ENCODE results near the gene THRB. TPM values are rescaled to one million over a fixed set of nuclear protein-coding genes. Genes with fewer than 3 reads are reported as not detected.
A peak's percentile ranks its signal among the peaks of the same experiment; 100 is the strongest.

THRB gene
- total RNA-seq, 6 experiments from 2014 or later, result 14.5 to 29.5 (median 17.3) TPM

DNA sequence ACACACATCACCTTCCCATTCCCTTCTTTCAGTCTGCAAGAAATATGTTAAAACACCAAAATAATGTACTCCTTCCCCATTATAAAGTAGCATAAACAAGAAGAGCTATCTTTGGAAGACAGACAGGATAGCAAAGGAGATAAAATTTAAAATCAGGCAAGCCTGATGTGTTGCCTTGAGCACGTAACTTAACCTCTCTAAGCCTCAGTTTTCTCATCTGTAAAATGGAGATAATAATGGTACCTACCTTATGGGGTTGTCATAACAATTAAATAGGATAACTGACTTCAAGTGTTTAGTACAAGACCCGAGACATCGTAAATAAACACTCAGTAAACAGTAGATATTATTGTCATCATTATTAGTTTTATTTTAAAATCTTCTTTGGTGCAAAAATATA, 407.2 kb downstream of the THRB start:
- H3K4me3 ChIP-seq, result no peak overlapping the region
- H3K27me3 ChIP-seq, result no peaks in the 10 kb centered on the region
- intact Hi-C loops (cut with DNase I), result no loop called here
- WGBS (ENCODE audit: insufficient coverage, low coverage, low lambda C conversion rate, missing lambda C conversion rate), result 78% methylated on average over 3 of the region's 3 CpGs
- no peaks in the 10 kb centered on the region for H3K9me3 ChIP-seq
- TF ChIP-seq, protein P1, sequence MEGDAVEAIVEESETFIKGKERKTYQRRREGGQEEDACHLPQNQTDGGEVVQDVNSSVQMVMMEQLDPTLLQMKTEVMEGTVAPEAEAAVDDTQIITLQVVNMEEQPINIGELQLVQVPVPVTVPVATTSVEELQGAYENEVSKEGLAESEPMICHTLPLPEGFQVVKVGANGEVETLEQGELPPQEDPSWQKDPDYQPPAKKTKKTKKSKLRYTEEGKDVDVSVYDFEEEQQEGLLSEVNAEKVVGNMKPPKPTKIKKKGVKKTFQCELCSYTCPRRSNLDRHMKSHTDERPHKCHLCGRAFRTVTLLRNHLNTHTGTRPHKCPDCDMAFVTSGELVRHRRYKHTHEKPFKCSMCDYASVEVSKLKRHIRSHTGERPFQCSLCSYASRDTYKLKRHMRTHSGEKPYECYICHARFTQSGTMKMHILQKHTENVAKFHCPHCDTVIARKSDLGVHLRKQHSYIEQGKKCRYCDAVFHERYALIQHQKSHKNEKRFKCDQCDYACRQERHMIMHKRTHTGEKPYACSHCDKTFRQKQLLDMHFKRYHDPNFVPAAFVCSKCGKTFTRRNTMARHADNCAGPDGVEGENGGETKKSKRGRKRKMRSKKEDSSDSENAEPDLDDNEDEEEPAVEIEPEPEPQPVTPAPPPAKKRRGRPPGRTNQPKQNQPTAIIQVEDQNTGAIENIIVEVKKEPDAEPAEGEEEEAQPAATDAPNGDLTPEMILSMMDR (IDR thresholded peaks at IDR 0.05), result no peak
- TF ChIP-seq POLR2A (IDR thresholded peaks at IDR 0.05), result no peak
- ATAC-seq (no peak), DNase-seq (no peak)
- no peaks in the 10 kb centered on the region for H3K36me3 ChIP-seq
- H3K27ac ChIP-seq, result no peak overlapping the region
- H3K4me1 ChIP-seq, result no peaks in the 10 kb centered on the region

DNA sequence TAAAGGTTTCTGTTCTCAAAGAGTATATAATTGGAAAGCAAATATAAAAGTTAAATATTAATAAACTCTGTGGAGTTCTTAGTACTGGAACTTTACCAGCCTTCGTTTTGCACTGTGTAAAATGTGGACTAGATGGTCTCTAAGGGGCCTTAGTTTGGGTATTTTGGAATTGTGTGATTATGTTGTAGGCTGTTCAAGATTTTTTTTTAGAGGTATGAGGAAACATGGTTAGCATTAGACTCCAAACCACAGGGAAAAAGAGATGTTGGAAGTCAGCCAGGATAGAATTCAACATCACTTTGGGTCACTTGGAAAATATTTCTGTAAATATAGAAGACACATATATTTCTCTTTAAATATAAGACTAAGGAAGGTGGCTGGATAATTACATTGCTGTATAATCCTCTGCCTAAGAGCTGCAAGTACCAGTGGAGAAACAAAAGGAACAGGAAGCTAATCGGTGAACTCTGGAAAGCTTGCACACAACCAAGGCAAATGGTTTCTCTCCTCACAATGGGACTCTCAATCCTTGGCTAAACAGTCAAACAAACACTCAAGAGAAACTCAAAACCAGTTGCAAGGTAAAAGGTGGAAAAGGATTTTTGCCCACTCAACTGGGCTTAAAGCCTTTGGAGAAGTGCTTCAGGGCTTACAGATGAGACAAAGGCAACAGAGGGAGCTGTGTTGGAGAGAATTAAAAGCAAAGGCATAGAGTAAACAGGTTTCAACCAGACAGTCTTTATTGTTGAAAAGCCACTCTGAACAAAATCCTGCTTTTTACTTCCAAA, 407.8 kb downstream of the THRB start:
- ATAC-seq, result peak in 2 of 4 donors; percentile 35 to 40

DNA sequence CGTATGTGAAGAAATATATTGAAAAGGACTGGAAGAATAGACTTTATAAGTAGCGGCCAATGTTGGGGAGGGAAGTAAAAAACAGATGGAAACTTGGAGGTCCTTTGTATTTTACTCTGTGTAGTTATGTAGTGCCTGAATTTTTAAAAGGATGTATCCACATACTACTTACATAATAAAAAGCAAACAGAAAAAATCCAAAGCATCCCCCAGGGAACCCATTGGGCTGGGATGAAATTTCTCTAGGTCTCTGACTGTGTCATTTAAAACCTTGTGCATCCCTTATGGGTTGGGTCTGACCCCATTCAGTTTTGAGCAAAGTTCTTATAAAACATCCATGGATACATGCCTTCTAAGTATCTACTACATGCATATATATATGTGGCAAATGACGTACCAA, 408.4 kb downstream of the THRB start:
- no peaks in the 10 kb centered on the region for H3K4me1 ChIP-seq

More for the DNA sequence above, 407.8 kb downstream of the THRB start:
- Histone ChIP-seq H3K4me3 (no peak overlapping the region), H3K9me3 (no peaks in the 10 kb centered on the region), H3K4me1 (no peaks in the 10 kb centered on the region), H3K36me3 (no peaks in the 10 kb centered on the region), H3K27me3 (no peaks in the 10 kb centered on the region), H3K27ac (no peak overlapping the region)
- WGBS (ENCODE audit: insufficient coverage, low coverage, low lambda C conversion rate, missing lambda C conversion rate), result 40% methylated on average over 2 of the region's 2 CpGs
- intact Hi-C loops (cut with DNase I), result no loop called here
- TF ChIP-seq, protein P1 (IDR thresholded peaks at IDR 0.05), result no peak
- no peak for TF ChIP-seq POLR2A (IDR thresholded peaks at IDR 0.05)
- no peak for DNase-seq

DNA sequence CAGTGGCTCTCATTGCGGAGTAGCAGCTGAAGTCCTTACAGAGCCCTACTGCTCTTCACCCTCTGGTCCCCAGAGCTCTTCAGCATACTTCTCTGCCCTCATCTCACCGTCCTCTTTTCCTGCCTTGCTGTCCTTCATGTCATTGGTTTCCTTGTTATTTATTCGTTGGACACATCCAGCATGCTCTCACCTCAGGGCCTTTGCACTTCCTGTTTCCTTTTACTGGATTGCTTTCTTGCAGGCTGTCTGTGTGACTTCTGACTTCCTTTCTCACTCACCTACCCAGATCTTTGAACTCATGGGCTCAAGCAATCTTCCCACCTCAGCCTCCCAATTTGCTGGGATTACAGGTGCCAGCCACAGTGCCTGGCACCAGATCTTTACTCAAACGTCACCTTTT, 422.5 kb downstream of the THRB start:
- Histone ChIP-seq H3K27me3 (no peaks in the 10 kb centered on the region), H3K27ac (no peak overlapping the region), H3K4me3 (no peak overlapping the region), H3K4me1 (no peaks in the 10 kb centered on the region), H3K9me3 (no peaks in the 10 kb centered on the region), H3K36me3 (no peaks in the 10 kb centered on the region)
- 64% methylated on average over 4 of the region's 4 CpGs for WGBS (ENCODE audit: insufficient coverage, low coverage, low lambda C conversion rate, missing lambda C conversion rate)
- ATAC-seq (no peak), DNase-seq (no peak)
- intact Hi-C loops (cut with DNase I), result no loop called here
- TF ChIP-seq POLR2A (IDR thresholded peaks at IDR 0.05), result no peak
- TF ChIP-seq, protein P1 (IDR thresholded peaks at IDR 0.05), result no peak

More for the DNA sequence above, 408.4 kb downstream of the THRB start:
- Histone ChIP-seq H3K4me3 (no peak overlapping the region), H3K9me3 (no peaks in the 10 kb centered on the region), H3K36me3 (no peaks in the 10 kb centered on the region), H3K27ac (no peak overlapping the region), H3K27me3 (no peaks in the 10 kb centered on the region)
- TF ChIP-seq, protein P1 (IDR thresholded peaks at IDR 0.05), result no peak
- TF ChIP-seq POLR2A (IDR thresholded peaks at IDR 0.05), result no peak
- ATAC-seq (no peak), DNase-seq (no peak)
- intact Hi-C loops (cut with DNase I), result no loop called here
- WGBS (ENCODE audit: insufficient coverage, low coverage, low lambda C conversion rate, missing lambda C conversion rate), result 67% methylated on average over 3 of the region's 3 CpGs
